Measurements from ENCODE around the gene C8G.

C8G gene

DNA sequence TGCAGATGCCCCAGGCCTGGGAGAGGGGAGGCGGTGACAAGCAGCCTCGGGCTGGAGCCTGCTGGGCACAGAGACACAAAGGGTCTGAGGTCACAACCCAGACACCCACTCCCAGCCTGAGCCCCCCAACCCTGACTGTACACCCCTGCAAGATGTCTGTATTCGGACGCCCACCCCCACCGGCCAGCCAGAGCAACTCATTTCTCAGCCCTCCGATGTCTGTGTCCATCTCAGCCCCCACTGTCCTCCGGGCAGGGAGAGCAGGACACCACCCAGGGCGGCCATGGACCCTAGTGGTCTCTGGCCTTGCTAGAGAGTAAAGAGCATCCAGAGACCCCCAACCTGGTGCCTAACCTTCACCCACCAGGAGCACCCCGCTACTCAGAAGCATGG lies 10.9 kb downstream of the C8G start:
- Histone ChIP-seq H3K27me3 (ENCODE audit: insufficient read depth, low read length, poor library complexity) (no peaks in the 10 kb centered on the region), H3K36me3 (ENCODE audit: insufficient read depth, low read length) (no peaks in the 10 kb centered on the region), H3K4me3 (ENCODE audit: low read depth in 1 of 2, low read length in 2 of 2) (no peak overlapping the region), H3K4me1 (ENCODE audit: insufficient read depth, low read length) (no peaks in the 10 kb centered on the region), H3K9me3 (ENCODE audit: insufficient read depth, low read length, severe bottlenecking) (no peaks in the 10 kb centered on the region), H4K20me1 (ENCODE audit: insufficient read depth, low read length) (no peaks in the 10 kb centered on the region), H3K9ac (ENCODE audit: low read depth, low read length) (no peak overlapping the region), H3K4me2 (ENCODE audit: insufficient read depth, low read length) (no peak overlapping the region), H3K27ac (ENCODE audit: low read length) (no peak overlapping the region), H2AFZ (ENCODE audit: low read depth, low read length) (no peak overlapping the region), H3K79me2 (ENCODE audit: insufficient read depth, low read length) (no peaks in the 10 kb centered on the region)
- no peak for TF ChIP-seq EZH2 (IDR thresholded peaks at IDR 0.05; ENCODE audit: borderline replicate concordance, low read depth, low read length, severe bottlenecking)
- TF ChIP-seq, protein P1, sequence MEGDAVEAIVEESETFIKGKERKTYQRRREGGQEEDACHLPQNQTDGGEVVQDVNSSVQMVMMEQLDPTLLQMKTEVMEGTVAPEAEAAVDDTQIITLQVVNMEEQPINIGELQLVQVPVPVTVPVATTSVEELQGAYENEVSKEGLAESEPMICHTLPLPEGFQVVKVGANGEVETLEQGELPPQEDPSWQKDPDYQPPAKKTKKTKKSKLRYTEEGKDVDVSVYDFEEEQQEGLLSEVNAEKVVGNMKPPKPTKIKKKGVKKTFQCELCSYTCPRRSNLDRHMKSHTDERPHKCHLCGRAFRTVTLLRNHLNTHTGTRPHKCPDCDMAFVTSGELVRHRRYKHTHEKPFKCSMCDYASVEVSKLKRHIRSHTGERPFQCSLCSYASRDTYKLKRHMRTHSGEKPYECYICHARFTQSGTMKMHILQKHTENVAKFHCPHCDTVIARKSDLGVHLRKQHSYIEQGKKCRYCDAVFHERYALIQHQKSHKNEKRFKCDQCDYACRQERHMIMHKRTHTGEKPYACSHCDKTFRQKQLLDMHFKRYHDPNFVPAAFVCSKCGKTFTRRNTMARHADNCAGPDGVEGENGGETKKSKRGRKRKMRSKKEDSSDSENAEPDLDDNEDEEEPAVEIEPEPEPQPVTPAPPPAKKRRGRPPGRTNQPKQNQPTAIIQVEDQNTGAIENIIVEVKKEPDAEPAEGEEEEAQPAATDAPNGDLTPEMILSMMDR (IDR thresholded peaks at IDR 0.05; ENCODE audit: borderline replicate concordance, extremely low read depth, low read length, poor library complexity, severe bottlenecking), result no peak
- DNase-seq (no peak), ATAC-seq (ENCODE audit: insufficient read depth, low read depth) (no peak)

DNA sequence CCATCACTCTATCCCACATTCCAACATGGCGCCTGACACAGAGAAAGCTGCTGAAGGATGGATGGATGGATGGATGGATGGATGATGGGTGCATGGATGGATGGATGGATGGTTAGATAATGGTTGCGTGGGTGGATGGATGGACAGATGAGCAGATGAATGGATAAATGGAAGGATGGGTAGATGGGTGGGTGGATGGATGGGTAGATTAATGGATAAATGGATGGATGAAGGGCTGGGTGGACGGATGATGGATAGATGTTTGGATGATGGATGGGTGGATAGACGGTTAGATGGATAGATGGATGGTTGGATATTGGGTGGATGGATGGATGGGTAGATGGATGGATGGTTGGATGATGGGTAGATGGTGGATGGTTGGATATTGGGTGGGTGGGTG lies 11.6 kb downstream of the C8G start:
- ATAC-seq (ENCODE audit: insufficient read depth, low read depth) (no peak), DNase-seq (no peak)
- Histone ChIP-seq H3K79me2 (ENCODE audit: insufficient read depth, low read length) (no peaks in the 10 kb centered on the region), H3K4me2 (ENCODE audit: insufficient read depth, low read length) (no peak overlapping the region), H3K36me3 (ENCODE audit: insufficient read depth, low read length) (no peaks in the 10 kb centered on the region), H3K27ac (ENCODE audit: low read length) (no peak overlapping the region), H3K9ac (ENCODE audit: low read depth, low read length) (no peak overlapping the region), H3K4me3 (ENCODE audit: low read depth in 1 of 2, low read length in 2 of 2) (no peak overlapping the region), H2AFZ (ENCODE audit: low read depth, low read length) (no peak overlapping the region), H4K20me1 (ENCODE audit: insufficient read depth, low read length) (no peaks in the 10 kb centered on the region), H3K27me3 (ENCODE audit: insufficient read depth, low read length, poor library complexity) (no peaks in the 10 kb centered on the region), H3K4me1 (ENCODE audit: insufficient read depth, low read length) (no peaks in the 10 kb centered on the region), H3K9me3 (ENCODE audit: insufficient read depth, low read length, severe bottlenecking) (no peaks in the 10 kb centered on the region)
- TF ChIP-seq EZH2 (IDR thresholded peaks at IDR 0.05; ENCODE audit: borderline replicate concordance, low read depth, low read length, severe bottlenecking), result no peak
- TF ChIP-seq, protein P1 (IDR thresholded peaks at IDR 0.05; ENCODE audit: borderline replicate concordance, extremely low read depth, low read length, poor library complexity, severe bottlenecking), result no peak

DNA sequence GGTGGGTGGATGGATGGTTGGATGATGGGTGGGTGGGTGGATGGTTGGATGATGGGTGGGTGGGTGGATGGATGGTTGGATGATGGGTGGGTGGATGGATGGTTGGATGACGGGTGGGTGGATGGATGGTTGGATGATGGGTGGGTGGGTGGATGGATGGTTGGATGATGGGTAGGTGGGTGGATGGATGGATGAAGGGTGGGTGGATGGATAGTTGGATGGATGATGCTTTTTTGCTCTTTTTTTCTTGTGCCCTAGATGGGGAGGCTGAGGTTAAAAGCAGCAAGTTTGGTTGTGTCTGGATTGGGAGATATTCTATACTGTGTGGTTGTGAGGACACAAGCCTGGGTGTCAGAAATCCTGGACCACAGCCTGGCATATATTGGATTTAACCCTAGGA lies 12.4 kb downstream of the C8G start:
- H3K36me3 ChIP-seq (ENCODE audit: insufficient read depth, low read length), result no peaks in the 10 kb centered on the region
- TF ChIP-seq, protein P1 (IDR thresholded peaks at IDR 0.05; ENCODE audit: borderline replicate concordance, extremely low read depth, low read length, poor library complexity, severe bottlenecking), result no peak
- TF ChIP-seq EZH2 (IDR thresholded peaks at IDR 0.05; ENCODE audit: borderline replicate concordance, low read depth, low read length, severe bottlenecking), result no peak
- no peak overlapping the region for H3K27ac ChIP-seq (ENCODE audit: low read length)

DNA sequence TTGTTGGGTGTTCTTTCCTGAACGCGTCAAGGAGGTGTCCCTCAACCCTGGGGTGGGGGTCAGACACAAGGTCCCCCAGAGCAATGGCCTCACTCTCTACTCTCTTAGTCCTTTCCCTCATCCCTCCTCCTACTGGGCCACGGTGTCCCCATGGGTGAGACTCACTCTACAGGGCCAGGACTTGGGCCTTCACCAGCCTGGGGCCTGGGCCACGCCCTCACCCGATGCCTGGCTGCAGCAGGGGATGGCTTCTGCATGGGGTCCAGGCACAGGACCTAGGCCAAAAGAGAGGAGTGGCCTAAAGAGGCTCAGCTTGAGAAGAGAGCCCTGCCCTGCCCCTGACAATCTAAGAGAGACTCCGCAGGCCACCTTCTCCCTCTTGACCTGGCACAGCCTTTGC lies 12.9 kb downstream of the C8G start:
- DNase-seq (no peak), ATAC-seq (ENCODE audit: insufficient read depth, low read depth) (no peak)
- Histone ChIP-seq H3K36me3 (ENCODE audit: insufficient read depth, low read length) (no peaks in the 10 kb centered on the region), H3K27ac (ENCODE audit: low read length) (no peak overlapping the region), H3K4me2 (ENCODE audit: insufficient read depth, low read length) (no peak overlapping the region), H2AFZ (ENCODE audit: low read depth, low read length) (no peak overlapping the region), H4K20me1 (ENCODE audit: insufficient read depth, low read length) (no peaks in the 10 kb centered on the region), H3K9ac (ENCODE audit: low read depth, low read length) (no peak overlapping the region), H3K79me2 (ENCODE audit: insufficient read depth, low read length) (no peaks in the 10 kb centered on the region), H3K9me3 (ENCODE audit: insufficient read depth, low read length, severe bottlenecking) (no peaks in the 10 kb centered on the region), H3K27me3 (ENCODE audit: insufficient read depth, low read length, poor library complexity) (no peaks in the 10 kb centered on the region), H3K4me1 (ENCODE audit: insufficient read depth, low read length) (no peaks in the 10 kb centered on the region), H3K4me3 (ENCODE audit: low read depth in 1 of 2, low read length in 2 of 2) (no peak overlapping the region)
- TF ChIP-seq, protein P1 (IDR thresholded peaks at IDR 0.05; ENCODE audit: borderline replicate concordance, extremely low read depth, low read length, poor library complexity, severe bottlenecking), result no peak
- TF ChIP-seq EZH2 (IDR thresholded peaks at IDR 0.05; ENCODE audit: borderline replicate concordance, low read depth, low read length, severe bottlenecking), result no peak

More for the DNA sequence above, 12.4 kb downstream of the C8G start:
- H3K9ac ChIP-seq (ENCODE audit: low read depth, low read length), result no peak overlapping the region
- no peak overlapping the region for H3K4me3 ChIP-seq (ENCODE audit: low read depth in 1 of 2, low read length in 2 of 2)
- H4K20me1 ChIP-seq (ENCODE audit: insufficient read depth, low read length), result no peaks in the 10 kb centered on the region
- H3K4me1 ChIP-seq (ENCODE audit: insufficient read depth, low read length), result no peaks in the 10 kb centered on the region
- H3K79me2 ChIP-seq (ENCODE audit: insufficient read depth, low read length), result no peaks in the 10 kb centered on the region
- H3K27me3 ChIP-seq (ENCODE audit: insufficient read depth, low read length, poor library complexity), result no peaks in the 10 kb centered on the region
- H2AFZ ChIP-seq (ENCODE audit: low read depth, low read length), result no peak overlapping the region
- DNase-seq (no peak), ATAC-seq (ENCODE audit: insufficient read depth, low read depth) (no peak)
- H3K9me3 ChIP-seq (ENCODE audit: insufficient read depth, low read length, severe bottlenecking), result no peaks in the 10 kb centered on the region
- H3K4me2 ChIP-seq (ENCODE audit: insufficient read depth, low read length), result no peak overlapping the region
